DMS114 treated with DMSO at 0.1 percent for 48 hours (cell line): ENCODE data around the gene SCN1A.
"Not testable (repeated sequence)": the region's sequence is repeated elsewhere in the genome, so short reads cannot be mapped to it uniquely, and the experiment has no call there.

ENCODE experiments used
- DNase-seq: peaks from one replicate; lab custom pipeline; 2025; ENCODE audit not compliant: unreplicated experiment; lab: John Stamatoyannopoulos, UW

The SCN1A gene

GRCh38 chr2:166127217-166128155 is at the start of gene SCN1A:
Gene SCN1A (minus strand): TSS chr2:166128020. CDS start chr2:166073621, 54,399 bp downstream.
- peak; percentile 48 for DNase-seq

GRCh38 chr2:166173263-166173662 is 45.4 kb upstream of the SCN1A start:
- DNase-seq: no peak

- no peak for DNase-seq
Measured at GRCh38 chr2:166171216-166171615, 43.4 kb upstream of the SCN1A start.

- DNase-seq: no peak
Measured at GRCh38 chr2:166170356-166170755, 42.5 kb upstream of the SCN1A start.

- DNase-seq: no peak
Measured at GRCh38 chr2:166167449-166167848, 39.6 kb upstream of the SCN1A start.

GRCh38 chr2:166163775-166164174 is 36.0 kb upstream of the SCN1A start:
- no peak for DNase-seq

GRCh38 chr2:166158546-166158945 is 30.7 kb upstream of the SCN1A start:
- no peak for DNase-seq

GRCh38 chr2:166157578-166157977 is 29.8 kb upstream of the SCN1A start:
- no peak for DNase-seq

- no peak for DNase-seq
Measured at GRCh38 chr2:166156985-166157490, 29.2 kb upstream of the SCN1A start.

- no peak for DNase-seq
Measured at GRCh38 chr2:166155589-166155988, 27.8 kb upstream of the SCN1A start.

GRCh38 chr2:166154685-166155338 is 27.0 kb upstream of the SCN1A start:
- DNase-seq: no peak

- no peak for DNase-seq
Measured at GRCh38 chr2:166152064-166152463, 24.2 kb upstream of the SCN1A start.

GRCh38 chr2:166148500-166149400 is 20.9 kb upstream of the SCN1A start:
- no peak for DNase-seq

- no peak for DNase-seq
Measured at GRCh38 chr2:166147883-166148282, 20.1 kb upstream of the SCN1A start.

- no peak for DNase-seq
Measured at GRCh38 chr2:166144071-166144470, 16.3 kb upstream of the SCN1A start.

GRCh38 chr2:166140932-166141331 is 13.1 kb upstream of the SCN1A start:
- no peak for DNase-seq

GRCh38 chr2:166140475-166140874 is 12.7 kb upstream of the SCN1A start:
- DNase-seq: no peak

- not testable (repeated sequence) for DNase-seq
Measured at GRCh38 chr2:166139479-166139878, 11.7 kb upstream of the SCN1A start.

GRCh38 chr2:166138667-166139066 is 10.8 kb upstream of the SCN1A start:
- no peak for DNase-seq

GRCh38 chr2:166138144-166138543 is 10.3 kb upstream of the SCN1A start:
- DNase-seq: no peak

- DNase-seq: no peak
Measured at GRCh38 chr2:166137331-166137730, 9.5 kb upstream of the SCN1A start.
